Cerebellar nuclear complex (tissue), 1 donor: ENCODE results near the gene TYR.
"Not testable (repeated sequence)": the region's sequence is repeated elsewhere in the genome, so short reads cannot be mapped to it uniquely, and the experiment has no call there.

Experiments
- DNase-seq, 2 experiments: peaks; one replicate each; lab custom pipeline; 2025; lab: John Stamatoyannopoulos, UW

Gene TYR

DNA sequence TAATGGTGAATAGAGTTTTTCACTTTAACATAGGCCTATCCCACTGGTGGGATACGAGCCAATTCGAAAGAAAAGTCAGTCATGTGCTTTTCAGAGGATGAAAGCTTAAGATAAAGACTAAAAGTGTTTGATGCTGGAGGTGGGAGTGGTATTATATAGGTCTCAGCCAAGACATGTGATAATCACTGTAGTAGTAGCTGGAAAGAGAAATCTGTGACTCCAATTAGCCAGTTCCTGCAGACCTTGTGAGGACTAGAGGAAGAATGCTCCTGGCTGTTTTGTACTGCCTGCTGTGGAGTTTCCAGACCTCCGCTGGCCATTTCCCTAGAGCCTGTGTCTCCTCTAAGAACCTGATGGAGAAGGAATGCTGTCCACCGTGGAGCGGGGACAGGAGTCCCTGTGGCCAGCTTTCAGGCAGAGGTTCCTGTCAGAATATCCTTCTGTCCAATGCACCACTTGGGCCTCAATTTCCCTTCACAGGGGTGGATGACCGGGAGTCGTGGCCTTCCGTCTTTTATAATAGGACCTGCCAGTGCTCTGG lies at the start of gene TYR:
Gene TYR (plus strand): TSS at position 185 of the 541 bp plus-strand sequence. CDS start 79 bp downstream, at position 264.
- DNase-seq: no peak

DNA sequence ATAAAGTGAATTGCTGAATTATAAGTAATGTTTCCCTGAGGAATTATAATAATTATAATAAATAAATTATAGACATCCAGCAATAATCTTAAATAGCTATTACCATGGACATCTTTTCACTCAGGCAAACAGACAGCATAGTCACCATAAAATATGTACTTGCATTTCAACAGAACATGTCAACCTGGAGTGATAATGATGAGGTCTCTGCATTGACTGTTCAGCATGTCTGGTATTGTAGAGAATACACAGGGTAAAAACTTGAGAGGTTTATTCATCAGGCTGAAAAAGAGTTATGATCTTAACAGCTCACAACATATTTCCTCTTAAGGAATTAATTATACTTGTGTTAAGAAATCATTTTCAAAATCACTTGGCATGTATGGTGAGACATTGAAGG lies 41.1 kb upstream of the TYR start:
- no peak for DNase-seq

DNA sequence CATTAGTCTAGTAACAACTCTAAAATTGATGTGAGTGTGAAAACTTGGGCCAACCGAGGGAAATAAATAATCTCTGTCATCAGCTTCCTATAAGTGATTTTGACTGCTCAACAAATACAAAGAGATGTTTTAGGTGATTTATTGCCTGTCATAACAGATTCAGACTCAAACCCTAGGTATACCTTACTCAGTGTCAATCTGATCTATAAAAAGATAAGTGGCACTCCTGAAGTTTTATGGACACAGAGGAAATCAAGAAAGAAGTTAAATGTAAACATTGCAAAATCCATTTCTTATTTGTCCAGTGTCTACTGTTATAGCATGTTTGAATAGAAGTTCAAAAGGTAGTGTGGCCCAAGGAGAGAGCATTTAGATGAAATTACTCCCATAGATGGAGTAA lies 30.4 kb upstream of the TYR start:
- DNase-seq: no peak

DNA sequence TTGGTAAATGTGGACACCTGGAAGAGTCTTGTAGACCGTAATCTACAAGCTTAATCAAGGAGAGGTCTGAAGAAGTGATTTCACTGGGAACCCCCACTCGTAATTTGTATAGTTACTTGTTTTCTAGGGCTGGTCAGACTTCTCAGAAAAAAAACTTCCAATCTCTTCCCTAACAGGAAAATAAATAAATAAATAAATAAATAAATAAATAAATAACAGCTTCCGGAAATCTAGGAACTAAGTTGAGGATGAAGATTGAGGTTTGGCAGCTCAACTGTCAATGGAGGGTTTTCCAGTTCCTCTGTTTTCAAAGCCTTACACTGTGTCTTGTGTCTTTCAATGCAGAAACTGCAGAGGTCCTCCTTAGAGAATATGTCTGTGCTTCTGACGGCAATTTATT lies 17.7 kb upstream of the TYR start:
- DNase-seq: no peak

DNA sequence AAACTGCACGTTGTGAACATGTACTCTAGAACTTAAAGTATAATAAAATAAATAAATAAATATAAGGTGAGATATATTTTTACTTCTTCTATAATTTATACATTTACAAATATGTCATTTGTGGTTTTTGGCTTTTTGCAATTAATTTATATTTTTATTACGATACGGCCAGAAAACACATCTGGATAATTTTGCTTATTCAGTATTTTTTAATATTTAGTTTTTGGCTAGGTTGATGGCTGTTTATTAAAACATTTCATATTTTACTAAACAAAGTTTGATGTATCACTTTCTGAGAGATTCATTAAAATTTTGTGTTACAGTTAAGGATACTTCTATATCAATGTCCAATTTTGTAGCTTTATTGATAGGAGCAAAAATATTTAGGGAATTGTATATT lies 15.7 kb upstream of the TYR start:
- DNase-seq: no peak

DNA sequence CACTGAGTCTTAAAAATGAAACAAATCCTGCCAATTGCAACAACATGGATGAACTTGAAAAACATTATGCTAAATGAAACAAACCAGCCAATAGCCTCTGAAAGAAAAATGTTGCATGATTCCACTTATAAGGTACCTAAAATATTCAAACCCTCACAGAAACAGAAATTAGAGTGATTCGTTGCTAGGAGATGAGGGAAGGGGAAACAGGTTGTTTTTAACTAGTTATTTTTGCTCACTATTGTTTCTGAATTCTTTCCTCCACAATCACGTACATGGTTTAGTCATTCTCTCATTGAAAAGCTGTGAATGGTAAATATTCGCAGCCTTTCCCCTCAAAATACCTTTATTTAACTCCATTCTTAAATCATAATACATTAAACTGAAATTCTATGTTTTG lies 14.0 kb upstream of the TYR start:
- no peak for DNase-seq

DNA sequence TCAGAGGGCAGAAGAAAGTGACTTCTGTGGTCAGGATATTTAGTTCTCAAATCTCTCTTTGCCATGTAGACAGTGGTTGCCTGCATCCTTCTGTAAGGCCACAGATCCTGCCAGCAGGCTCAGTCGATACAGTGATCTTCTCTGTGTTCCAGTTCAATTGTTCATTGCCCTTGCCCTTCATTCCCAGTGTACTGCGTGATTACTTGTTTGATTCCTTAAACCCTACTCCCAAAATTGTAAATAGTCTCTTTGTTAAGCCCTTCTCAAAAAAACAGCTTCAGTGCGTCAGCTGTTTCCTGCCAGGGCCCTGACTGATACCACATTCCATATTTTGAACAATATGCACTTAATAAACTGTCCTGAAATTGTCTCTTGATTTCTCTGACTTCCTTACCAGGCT lies 9.3 kb upstream of the TYR start:
- no peak for DNase-seq

DNA sequence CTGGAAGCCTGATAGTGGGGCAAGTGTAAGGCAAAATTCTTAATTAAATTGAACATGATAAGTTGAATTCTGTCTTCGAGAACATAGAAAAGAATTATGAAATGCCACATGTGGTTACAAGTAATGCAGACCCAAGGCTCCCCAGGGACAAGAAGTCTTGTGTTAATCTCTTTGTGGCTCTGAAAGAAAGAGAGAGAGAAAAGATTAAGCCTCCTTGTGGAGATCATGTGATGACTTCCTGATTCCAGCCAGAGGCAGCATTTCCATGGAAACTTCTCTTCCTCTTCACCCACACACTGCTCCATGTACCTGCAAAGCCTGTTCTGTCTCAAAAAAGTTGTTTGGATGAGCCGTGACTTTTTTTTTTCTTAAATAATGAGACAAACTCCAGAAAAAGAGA lies 1.9 kb upstream of the TYR start:
- DNase-seq: no peak

DNA sequence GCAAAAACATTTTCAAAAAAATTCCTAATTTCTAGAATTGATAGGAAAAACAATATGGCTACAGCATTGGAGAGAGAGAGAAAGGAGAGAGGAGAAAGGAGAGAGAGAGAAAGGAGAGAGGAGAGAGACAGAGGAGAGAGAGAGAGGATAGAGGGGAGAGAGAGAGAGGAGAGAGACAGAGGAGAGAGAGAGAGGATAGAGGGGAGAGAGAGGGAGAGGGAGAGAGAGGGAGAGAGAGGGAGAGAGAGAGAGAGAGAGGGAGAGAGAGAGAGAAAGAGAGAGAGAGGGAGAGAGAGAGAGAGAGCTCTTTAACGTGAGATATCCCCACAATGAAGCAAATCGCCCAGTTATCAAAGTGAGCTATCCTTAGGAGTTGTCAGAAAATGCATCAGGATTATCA lies 737 bp upstream of the TYR start:
- DNase-seq: no peak

DNA sequence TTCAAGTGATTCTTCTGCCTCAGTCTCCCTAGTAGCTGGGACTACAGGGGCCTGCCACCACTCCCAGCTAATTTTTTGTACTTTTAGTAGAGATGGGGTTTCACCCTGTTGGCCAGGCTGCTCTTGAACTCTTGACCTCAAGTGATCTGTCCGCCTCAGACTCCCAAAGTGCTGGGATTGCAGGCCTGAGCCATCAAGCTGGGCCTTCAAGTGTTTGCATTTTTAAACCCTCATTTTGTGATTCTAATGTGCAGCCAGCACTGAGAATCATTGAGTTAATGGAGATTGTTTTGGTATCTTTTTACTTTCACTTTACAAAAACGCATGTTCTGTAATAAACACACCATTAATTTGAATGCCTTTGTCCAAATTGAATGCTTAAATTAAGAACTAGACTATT lies 3.4 kb downstream of the TYR start:
- no peak for DNase-seq

DNA sequence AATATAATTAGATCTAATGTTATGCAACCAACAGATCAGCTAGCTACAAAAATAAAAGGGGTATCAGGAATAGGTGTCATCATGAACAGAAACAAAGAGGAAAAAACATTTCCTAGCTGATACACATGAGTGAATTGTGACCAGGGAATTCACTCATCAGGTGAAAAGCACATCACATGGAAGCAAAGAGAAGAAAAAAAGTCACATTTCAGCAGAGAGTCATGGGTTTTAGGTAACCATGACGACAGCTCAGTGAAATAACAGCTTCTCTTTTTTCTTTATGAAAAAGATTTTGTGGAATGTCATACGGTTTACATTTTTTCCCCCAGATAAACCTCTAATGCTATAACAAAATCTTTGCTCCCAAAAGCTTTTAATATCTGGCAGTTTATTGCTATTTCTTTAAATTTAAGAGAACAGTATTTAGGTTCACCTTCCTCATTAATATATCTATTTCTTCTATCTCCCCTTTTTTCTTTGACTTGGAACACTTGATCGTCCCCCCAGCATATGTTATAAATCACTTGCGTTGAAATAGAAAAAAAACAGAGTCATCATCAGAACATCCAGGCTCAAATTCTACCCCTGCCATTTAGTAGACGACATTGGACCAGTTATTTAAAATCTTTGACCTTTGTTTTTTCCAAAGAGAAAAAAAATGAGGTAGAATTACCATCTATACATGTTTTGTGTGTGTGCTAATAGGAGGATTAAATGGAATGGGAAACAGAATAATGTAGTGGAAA lies 5.3 kb downstream of the TYR start:
- no peak for DNase-seq

DNA sequence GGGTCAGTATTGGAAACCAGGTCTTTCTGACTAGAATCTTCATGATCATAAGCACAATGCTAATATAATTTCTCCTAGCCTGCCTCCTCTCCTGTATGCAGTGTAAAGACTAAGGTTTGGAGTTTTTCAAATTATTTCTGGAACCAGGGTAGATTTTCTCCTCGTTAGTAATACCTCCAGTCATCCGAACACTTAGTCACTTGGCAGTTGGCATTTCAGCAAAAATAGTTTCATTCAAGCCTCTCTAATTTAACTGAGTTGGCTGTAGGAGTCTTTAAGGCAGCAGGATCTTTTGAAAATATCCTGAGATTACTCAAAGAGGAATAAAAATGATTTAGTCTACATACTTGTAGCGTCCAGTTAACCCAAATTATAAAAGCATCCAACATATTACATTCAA lies 6.3 kb downstream of the TYR start:
- no peak for DNase-seq

DNA sequence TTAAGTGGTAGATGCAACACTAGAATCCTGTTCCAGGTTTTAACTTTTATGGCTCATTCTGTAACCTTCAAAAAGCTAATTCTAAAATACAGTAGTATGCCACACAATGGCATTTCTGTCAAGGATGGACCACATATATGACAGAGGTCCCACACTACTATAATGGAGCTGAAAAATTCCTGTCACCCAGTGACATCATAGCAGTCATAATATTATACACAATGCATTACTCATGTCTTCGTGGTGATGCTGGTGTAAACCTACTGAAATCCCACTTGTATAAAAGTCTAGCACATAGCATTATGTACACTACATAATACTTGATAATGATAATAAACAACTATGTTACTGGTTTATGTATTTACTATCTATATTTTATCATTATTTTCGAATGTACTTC lies 12.1 kb downstream of the TYR start:
- DNase-seq: no peak

DNA sequence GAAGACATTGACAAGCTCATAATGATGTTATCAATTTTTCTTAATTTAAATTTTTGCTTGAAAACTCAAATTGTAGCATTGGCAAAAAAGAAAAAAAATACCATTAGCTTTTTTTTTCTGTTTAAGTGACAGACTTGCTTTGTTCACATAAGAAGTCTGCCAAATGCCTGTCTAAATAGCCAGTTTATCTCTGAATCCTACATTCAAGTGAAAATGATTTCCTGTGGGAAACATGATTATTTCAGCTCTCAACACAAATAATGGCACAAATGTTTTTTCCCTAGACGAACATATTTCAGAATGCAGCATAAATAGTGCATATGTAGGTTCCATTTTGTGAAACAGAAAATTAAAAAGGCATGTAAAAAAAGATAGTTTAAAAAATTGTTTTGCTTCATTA lies 23.5 kb downstream of the TYR start:
- DNase-seq: no peak

DNA sequence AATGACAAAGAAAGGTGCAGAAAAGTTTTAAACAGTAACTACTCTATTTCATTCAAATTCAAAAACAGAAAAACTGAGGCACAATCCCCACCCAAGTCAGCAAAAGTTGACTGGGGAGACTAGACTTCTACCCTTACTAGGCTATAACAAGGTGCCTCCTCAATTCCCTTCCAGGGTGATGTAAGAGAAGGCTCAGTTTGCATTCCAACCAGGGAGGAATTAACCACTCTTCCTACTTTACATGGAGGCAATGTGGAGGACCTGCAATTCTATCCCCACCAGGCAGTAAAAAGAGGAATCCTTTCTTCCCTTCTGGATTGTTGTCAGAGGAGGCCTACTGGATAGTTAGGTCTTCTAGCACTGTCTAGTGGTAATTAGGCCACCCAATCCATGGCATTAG lies 26.1 kb downstream of the TYR start:
- no peak for DNase-seq

DNA sequence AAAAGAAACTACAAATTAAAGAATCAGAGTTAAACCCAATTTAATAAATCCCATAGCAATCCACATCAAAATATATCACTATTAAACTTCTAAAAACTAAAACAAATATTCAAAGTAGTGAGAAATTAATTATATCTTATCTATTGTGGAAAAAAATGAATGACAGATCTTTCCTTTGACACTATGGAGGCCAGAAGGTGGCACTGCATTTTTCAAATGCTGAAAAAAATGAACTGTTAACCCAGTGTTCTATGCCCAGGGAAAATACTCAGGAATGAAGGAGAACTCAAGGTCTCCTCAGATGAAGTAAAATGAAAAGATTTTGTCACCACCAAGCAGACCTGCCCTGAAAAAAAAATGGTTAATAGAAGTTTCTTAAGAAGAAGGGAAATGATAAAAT lies 27.7 kb downstream of the TYR start:
- no peak for DNase-seq

DNA sequence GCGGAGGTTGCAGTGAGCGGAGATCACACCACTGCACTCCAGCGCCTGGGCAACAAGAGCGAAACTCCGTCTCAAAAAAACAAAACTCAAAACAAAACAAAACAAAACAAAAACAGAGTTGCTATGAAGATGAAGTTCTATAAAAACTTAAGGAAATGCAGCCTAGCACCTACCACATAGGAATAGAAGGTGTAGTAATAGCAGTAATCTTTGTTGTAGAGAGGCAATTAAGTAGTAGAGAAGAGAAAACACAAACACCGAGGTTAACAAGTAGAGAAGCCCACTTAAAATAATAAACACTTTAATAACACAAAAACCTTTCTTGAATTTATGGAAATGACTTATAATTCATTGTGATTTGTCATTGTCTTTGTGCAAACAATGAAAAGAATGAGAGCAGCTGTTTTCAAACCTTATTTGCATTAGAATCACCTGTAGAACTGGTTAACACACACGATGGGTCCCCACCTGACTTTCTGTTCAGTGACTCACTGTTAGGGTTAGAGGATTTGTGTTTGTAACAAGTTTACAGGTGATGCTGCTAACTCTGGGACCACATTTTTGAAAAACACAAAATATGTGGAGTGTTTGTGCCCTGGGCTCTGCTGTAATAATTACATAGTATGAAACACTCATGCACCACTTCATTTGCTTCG lies 43.1 kb downstream of the TYR start:
- no peak for DNase-seq

DNA sequence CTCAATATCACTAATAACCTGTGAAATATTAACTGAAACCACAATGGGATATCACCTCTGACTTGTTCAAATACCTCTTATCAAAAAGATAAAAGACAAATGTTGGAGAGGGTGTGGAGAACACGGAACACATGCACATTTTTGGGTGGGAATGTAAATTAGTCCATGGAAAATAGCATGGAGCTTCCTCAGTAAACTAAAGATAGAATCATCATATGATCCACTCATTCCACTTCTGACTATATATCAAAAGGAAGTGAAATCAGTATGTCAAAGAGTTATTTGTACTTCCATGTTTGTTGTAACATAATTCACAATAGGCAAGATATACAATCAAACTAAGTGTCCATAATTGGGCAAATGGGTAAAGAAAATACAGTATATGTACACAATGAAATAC lies 57.4 kb downstream of the TYR start:
- DNase-seq: no peak

DNA sequence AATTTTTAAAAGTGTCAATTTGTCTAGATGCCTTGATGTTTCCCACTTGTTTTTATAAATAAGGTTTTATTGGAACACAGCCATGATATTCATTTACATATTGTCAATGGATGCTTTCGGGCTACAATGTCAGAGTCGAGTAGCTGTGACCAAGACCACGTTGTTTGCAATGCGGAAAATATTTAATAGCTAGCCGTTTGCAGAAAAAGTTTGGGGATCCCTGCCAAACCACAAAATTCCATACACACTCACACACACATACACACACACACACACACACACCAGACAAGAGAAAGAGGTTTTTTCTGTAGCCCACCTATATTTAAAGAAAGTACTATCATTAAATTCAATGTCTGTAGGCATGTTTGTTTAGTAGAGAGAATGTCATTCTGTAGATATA lies 58.3 kb downstream of the TYR start:
- no peak for DNase-seq

DNA sequence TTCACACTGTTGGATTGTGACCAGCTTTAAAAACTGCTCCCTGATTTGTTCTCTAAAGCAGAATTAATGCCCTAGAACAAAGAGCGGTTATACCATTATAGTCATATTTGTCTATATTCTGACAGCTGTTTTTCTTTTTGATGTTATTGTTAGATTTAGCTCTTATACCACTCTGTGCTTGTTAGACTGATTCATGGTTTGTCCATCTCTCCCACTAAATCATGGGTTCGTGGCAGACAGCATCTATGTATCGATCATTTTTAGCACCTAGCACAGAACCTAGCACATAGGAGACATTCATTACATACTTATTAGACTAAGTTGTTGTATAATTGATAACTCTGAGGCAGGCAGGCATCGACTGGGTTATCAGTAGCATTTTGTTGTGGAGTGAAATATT lies 69.3 kb downstream of the TYR start:
- not testable (repeated sequence) for DNase-seq

DNA sequence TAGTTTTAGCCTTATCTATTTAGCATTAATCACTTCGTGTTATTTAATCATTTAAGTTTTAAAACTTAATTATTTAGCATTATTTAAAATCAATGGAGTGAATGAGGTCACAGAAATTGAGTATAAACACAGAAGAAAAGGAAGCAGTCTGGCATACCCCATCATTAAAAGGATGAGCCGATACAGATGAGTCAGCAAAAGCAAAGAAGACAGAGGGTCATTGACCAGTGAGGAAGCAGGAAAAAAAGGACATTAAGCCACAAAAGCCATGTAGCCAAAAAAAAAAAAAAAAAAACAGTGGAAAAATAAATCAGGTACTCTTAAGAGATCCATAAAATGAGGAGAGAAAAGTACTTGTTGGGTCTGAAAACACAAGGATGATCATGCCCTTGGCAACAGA lies 71.5 kb downstream of the TYR start:
- DNase-seq: no peak

DNA sequence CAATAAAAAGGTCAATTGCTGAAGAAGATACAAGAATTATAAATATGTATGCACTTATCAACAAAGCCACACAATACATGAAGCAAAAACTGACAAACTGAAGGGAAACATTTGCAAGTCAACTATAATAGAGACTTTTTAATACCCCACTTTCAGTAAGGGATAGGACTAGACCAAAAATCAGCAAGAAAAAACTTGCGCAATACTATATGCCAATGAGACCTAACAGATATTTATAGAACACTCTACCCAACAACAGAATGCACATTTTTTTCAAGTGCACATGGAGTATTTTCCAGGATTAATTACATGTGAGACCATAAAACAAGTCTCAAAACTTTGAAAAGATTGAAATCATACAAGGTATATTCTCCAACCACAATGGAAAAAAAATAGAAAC lies 83.8 kb downstream of the TYR start:
- not testable (repeated sequence) for DNase-seq

DNA sequence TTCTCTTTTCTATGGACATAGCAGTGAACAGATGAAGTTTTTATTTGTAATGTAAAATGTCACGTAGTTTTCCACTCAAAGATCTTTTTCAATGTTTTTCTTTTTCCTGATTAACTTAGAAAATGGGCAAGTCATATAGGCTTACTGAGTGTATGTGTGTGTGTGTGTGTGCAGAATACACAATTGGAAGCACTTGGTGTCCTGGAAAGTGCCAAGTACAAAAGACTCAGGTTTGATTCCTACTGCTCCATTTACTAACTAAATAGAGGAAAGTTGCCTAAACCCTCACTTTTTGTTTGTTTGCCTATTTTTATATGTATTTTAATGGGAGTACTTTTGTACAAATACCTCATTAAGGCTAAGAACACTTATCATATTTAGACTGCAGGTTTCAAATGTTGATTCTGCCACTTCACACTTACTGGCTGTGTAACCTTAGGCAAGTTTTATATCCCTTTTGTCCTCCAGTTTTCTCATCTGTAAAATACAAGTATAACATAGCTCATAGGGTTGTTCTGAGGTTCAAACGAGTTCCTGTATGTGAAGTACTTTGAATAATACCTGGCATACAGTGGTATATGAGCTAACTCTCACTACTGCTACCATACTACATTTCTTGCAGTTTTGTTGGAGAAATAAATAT lies 90.1 kb downstream of the TYR start:
- DNase-seq: no peak
